GM19099 (cell line): ENCODE measurements around the gene SLC19A1.

Experiments
- POLR2A ChIP-seq: IDR thresholded peaks from 3 replicates; pipeline ENCODE4 v1.6.1; 2011; ENCODE audit warnings: low read depth; ENCODE audit not compliant: insufficient read length; ENCODE audit errors: extremely low read depth

SLC19A1 gene

GRCh38 chr21:45513741-45514310 is 28.4 kb downstream of the SLC19A1 start:
- TF ChIP-seq POLR2A, result no peak

GRCh38 chr21:45513003-45513717 is 29.1 kb downstream of the SLC19A1 start:
- TF ChIP-seq POLR2A, result no peak

- no peak for TF ChIP-seq POLR2A
These were observed 29.6 kb downstream of the SLC19A1 start for GRCh38 chr21:45512626-45513002.

GRCh38 chr21:45511661-45512431 is 30.4 kb downstream of the SLC19A1 start:
- no peak for TF ChIP-seq POLR2A

GRCh38 chr21:45511007-45511406 is 31.2 kb downstream of the SLC19A1 start:
- no peak for TF ChIP-seq POLR2A

- TF ChIP-seq POLR2A, result no peak
These were observed 31.7 kb downstream of the SLC19A1 start for GRCh38 chr21:45510466-45510955.

- TF ChIP-seq POLR2A, result no peak
These were observed 32.4 kb downstream of the SLC19A1 start for GRCh38 chr21:45509566-45510465.

- TF ChIP-seq POLR2A, result no peak
These were observed 33.4 kb downstream of the SLC19A1 start for GRCh38 chr21:45508607-45509565.

GRCh38 chr21:45507888-45508508 is 34.2 kb downstream of the SLC19A1 start:
- TF ChIP-seq POLR2A, result no peak

GRCh38 chr21:45507523-45507875 is 34.7 kb downstream of the SLC19A1 start:
- TF ChIP-seq POLR2A, result no peak

- TF ChIP-seq POLR2A, result no peak
These were observed 35.3 kb downstream of the SLC19A1 start for GRCh38 chr21:45506836-45507522.

- TF ChIP-seq POLR2A, result no peak
These were observed 35.9 kb downstream of the SLC19A1 start for GRCh38 chr21:45506241-45506817.

- TF ChIP-seq POLR2A, result no peak
These were observed 36.7 kb downstream of the SLC19A1 start for GRCh38 chr21:45505416-45506021.
